Psoas muscle (tissue), 8 donors: ENCODE measurements around the gene C1orf21. TPM values are rescaled to one million over a fixed set of nuclear protein-coding genes. Genes with fewer than 3 reads are reported as not detected.

Experiments
- ATAC-seq, 4 donors: fragments of 200-7000 bp; cut with Tn5 transposase; one replicate each; pipeline ENCODE4 v1.9.1; 2020; ENCODE audit warnings: moderate library complexity in 3 of 4, mild to moderate bottlenecking in 2 of 4
- DNase-seq, 2 donors: peaks; one replicate each; pipeline ENCODE4 v3.0.0-alpha.2; 2020
- H3K27ac ChIP-seq: fragments of 200-600 bp; one replicate; pipeline ENCODE4 v1.8.0; 2022
- H3K27me3 ChIP-seq, 3 donors: fragments of 200-600 bp in 1 of 3; one replicate each; pipeline versions ENCODE4 v1.6.1 to v1.8.0; 2013 to 2022; ENCODE audit warnings: low read length in 2 of 3, mild to moderate bottlenecking in 2 of 3, moderate library complexity in 1 of 3; ENCODE audit not compliant: insufficient read depth in 3 of 3
- H3K36me3 ChIP-seq, 2 donors: fragments of 200-600 bp in 1 of 2; one replicate each; pipeline versions ENCODE4 v1.6.1 to v1.8.0; 2013 to 2022; ENCODE audit warnings: low read depth in 1 of 2, mild to moderate bottlenecking in 1 of 2, moderate library complexity in 1 of 2; ENCODE audit not compliant: insufficient read depth in 1 of 2
- H3K4me1 ChIP-seq: fragments of 200-600 bp; one replicate; pipeline ENCODE4 v1.8.0; 2022
- H3K4me3 ChIP-seq: fragments of 200-600 bp; one replicate; pipeline ENCODE4 v1.8.0; 2022; ENCODE audit warnings: mild to moderate bottlenecking
- H3K9me3 ChIP-seq: fragments of 200-600 bp; one replicate; pipeline ENCODE4 v1.8.0; 2022
- CTCF ChIP-seq: fragments of 200-600 bp; IDR thresholded peaks from one replicate; pipeline ENCODE4 v1.8.0; 2022; ENCODE audit warnings: antibody characterized with exemption
- WGBS, 3 donors: extraction: QIAGEN DNeasy Blood & Tissue Kit; methylation state at CpG; one replicate each; pipeline versions ENCODE4 v1.1.6 to v1.1.7; 2013; 5-methylcytosine and 5-hydroxymethylcytosine counted together
- intact Hi-C, 2 donors: fragments of 100-400 bp; cut with DNase I; formaldehyde crosslinking; loops; one replicate each; pipeline versions ENCODE4 v1.11.0 to v1.14.2; 2022
- polyA plus RNA-seq, 3 donors: library from polyadenylated mRNA; stranded (reverse); fragments of 200-250 nt; gene quantifications; one replicate each; pipeline ENCODE4 v1.2.3, GENCODE V29; 2013
- total RNA-seq, 4 donors: library from RNA; stranded (reverse); fragmentation: NEBNext Ultra II Directional in 2 of 4; extraction: Animal tissue kit (Norgen Biotek cat#: 25700) in 2 of 4; gene quantifications; one replicate each; pipeline versions ENCODE4 v1.2.1 to v1.2.4, GENCODE V29; 2021 to 2023
- donor health status: healthy with polysubstance abuse.
- donor health status: DM: no; HTN: no; CAD: no; lungs with moderate emphysema.
- donor health status: Bipolar disorder and iron deficiency.
- donor health status: healthy.
- donor health status: DM: yes; HTN: yes; CAD: no.
- donor health status: DM: no; HTN: no; CAD: no.
- donor health status: DM: no; HTN: no; CAD: no.
- donor health status: DM: yes; HTN: yes; CAD: no.

Gene C1orf21
- total and polyA plus RNA-seq, 7 donors: 55.5 to 216 (median 171) TPM

GRCh38 chr1:184393962-184394361 is 7.1 kb downstream of the C1orf21 start:
- H3K27me3 ChIP-seq: no peaks in the 10 kb centered on the region
- no peak overlapping the region for H3K4me3 ChIP-seq
- H3K9me3 ChIP-seq: no peaks in the 10 kb centered on the region
- intact Hi-C loops: loop anchor here (5.0 to 10.0 kb wide), 2 partner anchors 51 to 88 kb away; no protein-coding TSS in a partner anchor
- DNase-seq: no peak
- H3K27ac ChIP-seq: peak overlapping the region; percentile 96
- no peak for ATAC-seq
- H3K4me1 ChIP-seq: peaks cover 84% of the 10 kb centered on the region
- no peaks in the 10 kb centered on the region for H3K36me3 ChIP-seq
- no peak for TF ChIP-seq CTCF

GRCh38 chr1:184395370-184395769 is 8.5 kb downstream of the C1orf21 start:
- DNase-seq (no peak), ATAC-seq (no peak)
- intact Hi-C loops: loop anchor here in 1 of 2 donors (10.0 kb wide), 1 partner anchor 49 kb away; no protein-coding TSS in a partner anchor
- H3K27me3 ChIP-seq: no peaks in the 10 kb centered on the region
- 61 to 67% (median 61%) methylated on average over 2 of the region's 2 CpGs for WGBS, 3 donors
- H3K27ac ChIP-seq: peak overlapping the region; percentile 6
- H3K36me3 ChIP-seq: no peaks in the 10 kb centered on the region
- no peak for TF ChIP-seq CTCF
- no peak overlapping the region for H3K4me3 ChIP-seq
- H3K9me3 ChIP-seq: no peaks in the 10 kb centered on the region
- peaks cover 87% of the 10 kb centered on the region for H3K4me1 ChIP-seq

DNA sequence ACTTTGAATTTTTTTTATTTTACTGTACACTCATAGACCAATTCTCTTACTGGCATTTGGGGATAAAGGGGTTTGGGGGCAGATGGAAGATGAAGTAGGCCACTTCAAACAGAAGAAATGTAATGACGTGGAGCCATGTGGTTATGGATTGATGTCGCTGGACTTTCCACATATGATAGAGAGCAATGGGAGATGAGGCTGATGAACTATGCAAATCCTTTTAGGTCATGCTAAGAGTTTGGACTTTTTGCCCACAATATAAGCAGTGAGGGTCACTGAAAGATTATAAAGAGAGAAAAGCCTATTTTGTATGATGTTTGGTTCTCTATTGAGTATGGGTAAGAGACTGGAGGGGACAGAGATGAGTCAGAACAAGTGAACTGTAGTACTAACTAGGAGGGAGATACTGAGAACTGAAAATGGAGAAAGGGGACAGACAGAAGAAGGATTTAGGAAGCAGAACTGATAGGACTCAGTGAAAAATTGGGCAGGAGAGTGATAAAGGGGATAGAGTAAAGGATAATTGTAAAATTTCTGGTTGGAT is 9.2 kb downstream of the C1orf21 start:
- Histone ChIP-seq H3K27me3 (no peaks in the 10 kb centered on the region), H3K4me1 (peaks cover 90% of the 10 kb centered on the region), H3K9me3 (no peaks in the 10 kb centered on the region), H3K4me3 (no peak overlapping the region), H3K36me3 (no peaks in the 10 kb centered on the region), H3K27ac (peak overlapping the region; percentile 6)
- 50 to 96% (median 90%) methylated on average over 2 of the region's 2 CpGs for WGBS, 3 donors
- DNase-seq (no peak), ATAC-seq (no peak)
- TF ChIP-seq CTCF: no peak
- intact Hi-C loops: loop anchor here in 1 of 2 donors (10.0 kb wide), 1 partner anchor 49 kb away; no protein-coding TSS in a partner anchor

GRCh38 chr1:184399192-184399847 is 12.5 kb downstream of the C1orf21 start:
- ATAC-seq (peak; percentile 55 to 71 (median 64)), DNase-seq (no peak)
- Histone ChIP-seq H3K9me3 (no peaks in the 10 kb centered on the region), H3K27me3 (no peaks in the 10 kb centered on the region), H3K4me3 (no peak overlapping the region), H3K36me3 (no peaks in the 10 kb centered on the region), H3K27ac (peak overlapping the region; percentile 12), H3K4me1 (peaks cover 87% of the 10 kb centered on the region)
- no peak for TF ChIP-seq CTCF
- WGBS, 3 donors: 15 to 35% (median 19%) methylated on average over 5 of the region's 5 CpGs
- intact Hi-C loops: loop anchor here in 1 of 2 donors (10.0 kb wide), 1 partner anchor 45 kb away; no protein-coding TSS in a partner anchor
